HCT116 (cell line): ENCODE data around the gene SHROOM3. TPM values are rescaled to one million over a fixed set of nuclear protein-coding genes. Genes with fewer than 3 reads are reported as not detected.

Source experiments
- ATAC-seq: fragments of 200-7000 bp; cut with Tn5 transposase; 2 replicates; pipeline ENCODE4 v1.9.1; 2020; ENCODE audit warnings: mild to moderate bottlenecking, moderate library complexity
- BruUV-seq: library from RNA; stranded (reverse); fragments of 400-500 nt; replicated peaks from 2 replicates; lab custom pipeline; 2021; lab: Mats Ljungman, UMichigan
- CTCF ChIA-PET: fragments of 300-600 bp; sonication (Branson Sonifier 250); formaldehyde crosslinking; loops from one replicate; lab custom pipeline; 2021; ENCODE audit warnings: antibody characterized with exemption; lab: Charles Lee
- POLR2A ChIA-PET: fragments of 300-600, 350-600 bp; sonication (Branson Sonifier 250); formaldehyde crosslinking; loops from one replicate; lab custom pipeline; 2021; ENCODE audit warnings: antibody characterized with exemption; lab: Charles Lee
- RAD21 ChIA-PET, 2 experiments: fragments of 300-600 bp; sonication (Branson Sonifier 250); formaldehyde crosslinking; loops; one replicate each; lab custom pipeline; 2023; ENCODE audit warnings: low total read pairs in 2 of 2; ENCODE audit not compliant: uncharacterized antibody in 2 of 2, unreplicated experiment in 2 of 2, low non-redundant PET in 1 of 2; lab: Charles Lee
- DNase-seq: peaks from one replicate; pipeline ENCODE4 v3.0.0-alpha.2; 2010; ENCODE audit warnings: low read depth, low spot score
- H2AFZ ChIP-seq: fragments of 200-600 bp; shearing (Covaris generic), sonication (generic); 2 replicates; pipeline ENCODE4 v1.6.1; 2017; ENCODE audit warnings: low read depth, mixed run types, mixed read lengths, antibody characterized with exemption, low read length; ENCODE audit not compliant: poor library complexity, severe bottlenecking
- H3K27ac ChIP-seq: 2 replicates; pipeline ENCODE4 v1.5.1; 2012; ENCODE audit warnings: low read depth, low read length
- H3K27me3 ChIP-seq: fragments of 200-600 bp; sonication (generic); 2 replicates; pipeline ENCODE4 v1.6.1; 2016; ENCODE audit warnings: mixed run types, low read length, mixed read lengths; ENCODE audit not compliant: insufficient read depth
- H3K36me3 ChIP-seq, 2 experiments: fragments of 200-500 bp in 1 of 2; fragments of 200-600 bp in 1 of 2; sonication (Bioruptor generic) in 1 of 2; sonication (generic) in 1 of 2; 2 replicates each; pipeline versions ENCODE4 v1.5.1 to v1.6.1; 2014 to 2016; ENCODE audit warnings: low read length in 2 of 2, inconsistent platforms in 1 of 2, mixed read lengths in 1 of 2, mixed run types in 1 of 2; ENCODE audit not compliant: insufficient read depth in 2 of 2, control insufficient read depth in 1 of 2
- H3K4me1 ChIP-seq, 2 experiments: fragments of 200-600 bp in 1 of 2; sonication (generic) in 1 of 2; 2 replicates each; pipeline versions ENCODE4 v1.5.1 to v1.6.1; 2012 to 2017; ENCODE audit warnings: low read length in 2 of 2, inconsistent platforms in 1 of 2, mild to moderate bottlenecking in 1 of 2, mixed read lengths in 1 of 2, mixed run types in 1 of 2, moderate library complexity in 1 of 2; ENCODE audit not compliant: insufficient read depth in 2 of 2, control insufficient read depth in 1 of 2
- H3K4me2 ChIP-seq: fragments of 200-600 bp; sonication (generic); 2 replicates; pipeline ENCODE4 v1.6.1; 2017; ENCODE audit warnings: mixed run types, low read length, mixed read lengths
- H3K4me3 ChIP-seq, 2 experiments: fragments of 200-600 bp in 1 of 2; sonication (generic) in 1 of 2; replicated peaks in 1 of 2; 2 replicates each; pipeline ENCODE4 v1.5.1; 2011 to 2016; ENCODE audit warnings: low read length in 2 of 2, control low read depth in 1 of 2, low read depth in 1 of 2, mild to moderate bottlenecking in 1 of 2, mixed read lengths in 1 of 2, mixed run types in 1 of 2
- H3K79me2 ChIP-seq: fragments of 200-600 bp; sonication (generic); 2 replicates; pipeline ENCODE4 v1.6.1; 2017; ENCODE audit warnings: mild to moderate bottlenecking, mixed run types, low read length, moderate library complexity, mixed read lengths; ENCODE audit not compliant: insufficient read depth
- H3K9ac ChIP-seq: fragments of 200-600 bp; sonication (generic); 2 replicates; pipeline ENCODE4 v1.6.1; 2016; ENCODE audit warnings: low read length, mixed read lengths
- H3K9me2 ChIP-seq: fragments of 200-600 bp; sonication (generic), shearing (Covaris generic); 2 replicates; pipeline ENCODE4 v1.6.1; 2017; ENCODE audit warnings: mixed run types, mild to moderate bottlenecking, moderate library complexity; ENCODE audit not compliant: insufficient read depth
- H3K9me3 ChIP-seq, 2 experiments: fragments of 200-500 bp in 1 of 2; fragments of 200-600 bp in 1 of 2; sonication (Bioruptor generic) in 1 of 2; sonication (generic) in 1 of 2; 2 replicates each; pipeline ENCODE4 v1.6.1; 2014 to 2017; ENCODE audit warnings: low read length in 2 of 2, mixed read lengths in 2 of 2, inconsistent platforms in 1 of 2, low read depth in 1 of 2, mild to moderate bottlenecking in 1 of 2, mixed run types in 1 of 2, moderate library complexity in 1 of 2; ENCODE audit not compliant: control insufficient read depth in 1 of 2, insufficient read depth in 1 of 2
- H4K20me1 ChIP-seq: fragments of 200-600 bp; sonication (generic), shearing (Covaris generic); 2 replicates; pipeline ENCODE4 v1.6.1; 2017; ENCODE audit warnings: mixed run types, mild to moderate bottlenecking, moderate library complexity; ENCODE audit not compliant: insufficient read depth
- CEBPB ChIP-seq: IDR thresholded peaks from 2 replicates; pipeline ENCODE4 v1.6.1; 2012; ENCODE audit warnings: low read depth
- JUND ChIP-seq: IDR thresholded peaks from 2 replicates; pipeline ENCODE4 v1.6.1; 2012
- POLR2A ChIP-seq: IDR thresholded peaks from 2 replicates; pipeline ENCODE4 v1.7.0; 2011; ENCODE audit warnings: borderline replicate concordance; ENCODE audit not compliant: insufficient read depth, insufficient read length; ENCODE audit errors: extremely low read depth
- ZFX ChIP-seq: fragments of 450-650 bp; IDR thresholded peaks from 2 replicates; pipeline ENCODE4 v1.6.1; 2017
- ZNF274 ChIP-seq: fragments of 200-500 bp; sonication (Bioruptor generic); IDR thresholded peaks from 2 replicates; pipeline ENCODE4 v1.6.1; 2014; ENCODE audit warnings: mild to moderate bottlenecking, low read depth, low read length, inconsistent platforms
- intact Hi-C: fragments of 100-400 bp; cut with micrococcal nuclease; formaldehyde crosslinking; loops from 2 replicates; pipeline ENCODE4 v1.10.0; 2022
- total RNA-seq: library from RNA; stranded (reverse); gene quantifications from one replicate; pipeline ENCODE4 v1.2.1, GENCODE V29; 2021; ENCODE audit not compliant: unreplicated experiment
- TF ChIP-seq, protein P1 (sequence below): IDR thresholded peaks from 2 replicates; pipeline ENCODE4 v1.6.1; 2011; ENCODE audit warnings: mild to moderate bottlenecking, low read length, moderate library complexity; ENCODE audit not compliant: insufficient replicate concordance; ENCODE audit errors: extremely low read depth

The SHROOM3 gene
- total RNA-seq, 1 experiment from 2014 or later: 22.5 TPM

DNA sequence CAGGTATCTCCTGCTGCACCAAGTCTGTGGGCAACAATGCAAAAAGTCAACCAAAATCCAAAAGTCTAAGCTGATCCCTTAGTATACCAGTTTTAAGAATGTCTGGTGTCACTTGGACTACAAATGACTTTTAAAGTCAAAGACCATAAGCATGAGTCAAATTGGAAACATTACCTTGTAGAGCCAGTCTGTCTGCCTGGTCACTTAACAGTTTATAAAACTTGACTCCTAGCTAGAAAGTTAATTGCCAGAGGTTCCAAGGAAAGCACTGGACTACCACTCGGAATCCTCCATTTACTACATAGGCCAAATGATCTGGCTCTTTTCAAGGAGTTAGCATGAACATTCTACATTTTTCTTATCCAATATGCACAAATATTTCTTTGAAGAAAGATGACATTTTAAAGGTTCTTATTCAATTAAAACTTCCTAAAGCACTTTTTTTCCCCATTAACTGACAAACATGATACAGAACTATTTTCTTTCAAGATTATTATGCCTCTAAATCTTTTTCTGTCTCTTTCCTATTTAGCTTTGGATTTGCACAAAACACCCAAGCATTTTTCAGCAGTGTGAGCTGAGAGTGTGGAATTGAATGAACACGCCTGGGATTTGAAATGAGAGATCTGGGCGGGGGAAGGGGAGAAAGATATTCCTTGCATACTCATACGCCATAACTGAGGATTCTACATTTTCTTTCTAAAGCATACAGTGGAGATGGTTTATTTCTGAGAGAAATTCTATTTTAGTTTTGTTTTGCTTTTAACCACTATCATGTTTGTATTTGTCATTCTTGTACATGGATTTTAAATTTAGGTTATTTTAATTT lies 188.4 kb downstream of the SHROOM3 start:
- intact Hi-C loops: no loop called here
- ChIA-PET RAD21 (no interaction called here), POLR2A (no interaction called here), CTCF (no interaction called here)
- Histone ChIP-seq H2AFZ (no peak overlapping the region), H3K9ac (no peak overlapping the region), H3K4me1 (peaks cover 0 to 19% of the 10 kb centered on the region in 2 experiments; a peak in 1 of 4 replicates), H3K27ac (no peak overlapping the region), H3K4me3 (no peak overlapping the region), H3K36me3 (no peaks in the 10 kb centered on the region), H3K9me3 (no peaks in the 10 kb centered on the region), H3K9me2 (no peaks in the 10 kb centered on the region), H3K79me2 (no peaks in the 10 kb centered on the region), H3K27me3 (no peaks in the 10 kb centered on the region), H3K4me2 (0 out of 2 replicates have a peak overlapping the region, but pooled peaks have one; percentile 18), H4K20me1 (no peaks in the 10 kb centered on the region)
- ATAC-seq (no peak), DNase-seq (no peak)
- no TSS peak for BruUV-seq
- no peak for TF ChIP-seq ZNF274
- TF ChIP-seq JUND: 0 out of 2 replicates have a peak, but pooled peaks have one; percentile 15

- no peaks in the 10 kb centered on the region for H3K9me3 ChIP-seq
- TF ChIP-seq CEBPB (no peak), ZFX (no peak), POLR2A (no peak)
- TF ChIP-seq, protein P1, sequence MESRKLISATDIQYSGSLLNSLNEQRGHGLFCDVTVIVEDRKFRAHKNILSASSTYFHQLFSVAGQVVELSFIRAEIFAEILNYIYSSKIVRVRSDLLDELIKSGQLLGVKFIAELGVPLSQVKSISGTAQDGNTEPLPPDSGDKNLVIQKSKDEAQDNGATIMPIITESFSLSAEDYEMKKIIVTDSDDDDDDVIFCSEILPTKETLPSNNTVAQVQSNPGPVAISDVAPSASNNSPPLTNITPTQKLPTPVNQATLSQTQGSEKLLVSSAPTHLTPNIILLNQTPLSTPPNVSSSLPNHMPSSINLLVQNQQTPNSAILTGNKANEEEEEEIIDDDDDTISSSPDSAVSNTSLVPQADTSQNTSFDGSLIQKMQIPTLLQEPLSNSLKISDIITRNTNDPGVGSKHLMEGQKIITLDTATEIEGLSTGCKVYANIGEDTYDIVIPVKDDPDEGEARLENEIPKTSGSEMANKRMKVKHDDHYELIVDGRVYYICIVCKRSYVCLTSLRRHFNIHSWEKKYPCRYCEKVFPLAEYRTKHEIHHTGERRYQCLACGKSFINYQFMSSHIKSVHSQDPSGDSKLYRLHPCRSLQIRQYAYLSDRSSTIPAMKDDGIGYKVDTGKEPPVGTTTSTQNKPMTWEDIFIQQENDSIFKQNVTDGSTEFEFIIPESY: no peak
- ChIA-PET CTCF (no interaction called here), RAD21 (no interaction called here), POLR2A (no interaction called here)
- intact Hi-C loops: no loop called here
- no TSS peak for BruUV-seq
- H4K20me1 ChIP-seq: no peaks in the 10 kb centered on the region
- H3K79me2 ChIP-seq: no peaks in the 10 kb centered on the region
- no peaks in the 10 kb centered on the region for H3K36me3 ChIP-seq
- ATAC-seq: no peak
- H3K4me2 ChIP-seq: no peak overlapping the region
- no peak overlapping the region for H3K4me3 ChIP-seq
- H3K27me3 ChIP-seq: no peaks in the 10 kb centered on the region
- no peak overlapping the region for H3K9ac ChIP-seq
- no peaks in the 10 kb centered on the region for H3K9me2 ChIP-seq
- no peak overlapping the region for H2AFZ ChIP-seq
- no peak overlapping the region for H3K27ac ChIP-seq
- DNase-seq: no peak
- peaks cover 0 to 19% of the 10 kb centered on the region in 2 experiments; a peak in 1 of 4 replicates for H3K4me1 ChIP-seq
Observed at GRCh38 chr4:76624241-76624681, 189.2 kb downstream of the SHROOM3 start.
